Peyer's patch (tissue), 4 donors: Measurements from ENCODE around the gene NME9.

Experiments
- CTCF ChIP-seq, 6 experiments: fragments of 450-650 bp in 4 of 6; fragments of 200-600 bp in 2 of 6; sonication (generic) in 1 of 6; IDR thresholded peaks; one replicate each; pipeline ENCODE4 v1.5.1; 2017 to 2019; ENCODE audit warnings: antibody characterized with exemption in 6 of 6, mild to moderate bottlenecking in 3 of 6, moderate library complexity in 1 of 6
- POLR2A ChIP-seq, 2 donors: fragments of 450-650 bp; IDR thresholded peaks; one replicate each; pipeline ENCODE4 v1.5.1; 2017; ENCODE audit warnings: antibody characterized with exemption in 2 of 2, mild to moderate bottlenecking in 2 of 2, moderate library complexity in 2 of 2

GRCh38 chr3:138327831-138328230, 1.8 kb downstream of the NME9 start:
- no peak for TF ChIP-seq CTCF (IDR thresholded peaks at IDR 0.05)
- TF ChIP-seq POLR2A (IDR thresholded peaks at IDR 0.05): no peak
